Midbrain (tissue), 1 donor: ENCODE measurements around the gene SPTBN1.

Experiments used
- DNase-seq: peaks from one replicate; lab custom pipeline; 2025; lab: John Stamatoyannopoulos, UW

The SPTBN1 gene

GRCh38 chr2:54529935-54530334, 73.8 kb downstream of the SPTBN1 start:
- no peak for DNase-seq

- no peak for DNase-seq
These were observed 75.4 kb downstream of the SPTBN1 start for GRCh38 chr2:54531558-54531957.

- no peak for DNase-seq
These were observed 78.1 kb downstream of the SPTBN1 start for GRCh38 chr2:54534221-54534620.

- no peak for DNase-seq
These were observed 78.5 kb downstream of the SPTBN1 start for GRCh38 chr2:54534625-54535024.

GRCh38 chr2:54535599-54536195, 79.6 kb downstream of the SPTBN1 start:
- no peak for DNase-seq

GRCh38 chr2:54536720-54537119, 80.6 kb downstream of the SPTBN1 start:
- no peak for DNase-seq

- no peak for DNase-seq
These were observed 82.4 kb downstream of the SPTBN1 start for GRCh38 chr2:54538537-54538936.

GRCh38 chr2:54539683-54540082, 83.6 kb downstream of the SPTBN1 start:
- DNase-seq, result no peak

GRCh38 chr2:54540194-54540593, 84.1 kb downstream of the SPTBN1 start:
- no peak for DNase-seq

- no peak for DNase-seq
These were observed 85.9 kb downstream of the SPTBN1 start for GRCh38 chr2:54541995-54542394.

- DNase-seq, result no peak
These were observed 87.7 kb downstream of the SPTBN1 start for GRCh38 chr2:54543733-54544396.

- DNase-seq, result no peak
These were observed 89.7 kb downstream of the SPTBN1 start for GRCh38 chr2:54545702-54546450.

- no peak for DNase-seq
These were observed 90.4 kb downstream of the SPTBN1 start for GRCh38 chr2:54546518-54546917.

- DNase-seq, result no peak
These were observed 91.0 kb downstream of the SPTBN1 start for GRCh38 chr2:54546923-54547720.

GRCh38 chr2:54549430-54549829, 93.3 kb downstream of the SPTBN1 start:
- DNase-seq, result no peak

- DNase-seq, result peak; percentile 36
These were observed 93.9 kb downstream of the SPTBN1 start for GRCh38 chr2:54549917-54550518.

GRCh38 chr2:54550547-54550946, 94.4 kb downstream of the SPTBN1 start:
- DNase-seq, result no peak

GRCh38 chr2:54551123-54551756, 95.1 kb downstream of the SPTBN1 start:
- DNase-seq, result no peak

- DNase-seq, result no peak
These were observed 96.9 kb downstream of the SPTBN1 start for GRCh38 chr2:54553075-54553474.

GRCh38 chr2:54553775-54554174, 97.6 kb downstream of the SPTBN1 start:
- no peak for DNase-seq

- no peak for DNase-seq
These were observed 99.3 kb downstream of the SPTBN1 start for GRCh38 chr2:54555318-54555837.
